HG03469 (cell line): ENCODE measurements around the gene SEZ6L2.
"Not testable (repeated sequence)": the region's sequence is repeated elsewhere in the genome, so short reads cannot be mapped to it uniquely, and the experiment has no call there.

Experiments
- ATAC-seq: cut with Tn5 transposase; IDR thresholded peaks from one replicate; pipeline ENCODE4 v1.9.1; 2021; ENCODE audit warnings: mild to moderate bottlenecking, moderate library complexity, moderate number of reproducible peaks; ENCODE audit not compliant: unreplicated experiment

The SEZ6L2 gene

GRCh38 chr16:29858149-29858849 is 41.1 kb downstream of the SEZ6L2 start:
- ATAC-seq: no peak

- no peak for ATAC-seq
Observed at GRCh38 chr16:29857133-29857760, 42.1 kb downstream of the SEZ6L2 start.

- no peak for ATAC-seq
Observed at GRCh38 chr16:29854520-29855100, 44.7 kb downstream of the SEZ6L2 start.

GRCh38 chr16:29852654-29853053 is 46.7 kb downstream of the SEZ6L2 start:
- ATAC-seq: no peak

GRCh38 chr16:29850998-29851397 is 48.4 kb downstream of the SEZ6L2 start:
- ATAC-seq: no peak

- no peak for ATAC-seq
Observed at GRCh38 chr16:29849505-29849904, 49.8 kb downstream of the SEZ6L2 start.

- no peak for ATAC-seq
Observed at GRCh38 chr16:29848420-29849297, 50.7 kb downstream of the SEZ6L2 start.

- ATAC-seq: no peak
Observed at GRCh38 chr16:29845656-29846055, 53.7 kb downstream of the SEZ6L2 start.

GRCh38 chr16:29844575-29845331 is 54.6 kb downstream of the SEZ6L2 start:
- ATAC-seq: no peak

GRCh38 chr16:29843931-29844330 is 55.4 kb downstream of the SEZ6L2 start:
- no peak for ATAC-seq

- ATAC-seq: no peak
Observed at GRCh38 chr16:29842732-29843346, 56.5 kb downstream of the SEZ6L2 start.

GRCh38 chr16:29841631-29842030 is 57.7 kb downstream of the SEZ6L2 start:
- no peak for ATAC-seq

- no peak for ATAC-seq
Observed at GRCh38 chr16:29840240-29840639, 59.1 kb downstream of the SEZ6L2 start.

GRCh38 chr16:29839822-29840221 is 59.5 kb downstream of the SEZ6L2 start:
- no peak for ATAC-seq

GRCh38 chr16:29837841-29838240 is 61.5 kb downstream of the SEZ6L2 start:
- ATAC-seq: no peak

- no peak for ATAC-seq
Observed at GRCh38 chr16:29836623-29837022, 62.7 kb downstream of the SEZ6L2 start.

GRCh38 chr16:29835926-29836325 is 63.4 kb downstream of the SEZ6L2 start:
- no peak for ATAC-seq

GRCh38 chr16:29834079-29834478 is 65.3 kb downstream of the SEZ6L2 start:
- ATAC-seq: no peak

- not testable (repeated sequence) for ATAC-seq
Observed at GRCh38 chr16:29833219-29833618, 66.1 kb downstream of the SEZ6L2 start.

- ATAC-seq: no peak
Observed at GRCh38 chr16:29831490-29831889, 67.9 kb downstream of the SEZ6L2 start.
